Ramos (cell line): Measurements from ENCODE around the gene CHST15.

Source experiments
- in situ Hi-C: fragments of 300-500 bp; cut with MboI; formaldehyde crosslinking; loops from one replicate; pipeline ENCODE4 v1.14.3; 2022; ENCODE audit warnings: low sequenced_read_pairs; ENCODE audit not compliant: unreplicated experiment

Gene CHST15

DNA sequence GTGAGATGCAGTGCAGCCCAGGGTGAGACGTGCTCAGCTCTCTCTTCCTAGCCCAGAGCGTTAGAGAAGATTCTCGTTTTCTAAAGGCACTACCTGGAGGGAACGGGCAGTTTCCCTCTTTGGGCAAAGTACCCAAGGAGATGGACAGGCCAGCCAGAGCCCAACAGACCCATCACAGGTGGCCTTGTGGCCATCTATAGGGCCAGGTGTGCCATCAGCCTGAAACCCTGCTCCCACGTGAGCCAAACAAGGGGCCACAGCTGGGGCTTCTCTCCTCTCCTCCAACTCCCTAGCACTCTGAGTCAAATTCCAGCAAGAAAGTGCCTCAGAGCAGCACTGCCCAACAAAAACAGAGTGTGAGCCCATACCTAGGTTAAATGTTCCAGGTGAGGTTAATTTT lies 22.3 kb downstream of the CHST15 start:
- in situ Hi-C loops = loop anchor here (10.0 kb wide), 1 partner anchor 464 kb away; no protein-coding TSS in a partner anchor

DNA sequence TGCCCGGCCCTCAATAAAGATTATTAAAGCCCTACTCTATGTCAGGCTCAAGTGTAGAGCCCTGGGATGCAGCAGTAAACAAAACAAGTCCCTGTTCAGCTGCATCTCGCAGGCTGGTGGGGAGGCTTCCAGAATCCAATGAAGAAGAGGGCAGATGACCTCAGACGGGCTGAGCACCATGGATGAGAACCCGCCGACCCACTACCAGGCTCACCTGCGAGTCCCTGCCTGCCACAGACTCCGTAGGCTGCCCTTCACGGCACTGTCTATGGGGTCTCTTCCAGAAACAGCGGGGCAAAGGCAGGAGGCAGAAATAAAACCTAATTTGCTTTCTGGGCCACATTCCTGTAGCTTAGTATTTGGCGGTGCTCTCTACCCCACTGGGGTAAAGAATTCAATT lies 22.7 kb downstream of the CHST15 start:
- in situ Hi-C loops = loop anchor here (10.0 kb wide), 1 partner anchor 464 kb away; no protein-coding TSS in a partner anchor

DNA sequence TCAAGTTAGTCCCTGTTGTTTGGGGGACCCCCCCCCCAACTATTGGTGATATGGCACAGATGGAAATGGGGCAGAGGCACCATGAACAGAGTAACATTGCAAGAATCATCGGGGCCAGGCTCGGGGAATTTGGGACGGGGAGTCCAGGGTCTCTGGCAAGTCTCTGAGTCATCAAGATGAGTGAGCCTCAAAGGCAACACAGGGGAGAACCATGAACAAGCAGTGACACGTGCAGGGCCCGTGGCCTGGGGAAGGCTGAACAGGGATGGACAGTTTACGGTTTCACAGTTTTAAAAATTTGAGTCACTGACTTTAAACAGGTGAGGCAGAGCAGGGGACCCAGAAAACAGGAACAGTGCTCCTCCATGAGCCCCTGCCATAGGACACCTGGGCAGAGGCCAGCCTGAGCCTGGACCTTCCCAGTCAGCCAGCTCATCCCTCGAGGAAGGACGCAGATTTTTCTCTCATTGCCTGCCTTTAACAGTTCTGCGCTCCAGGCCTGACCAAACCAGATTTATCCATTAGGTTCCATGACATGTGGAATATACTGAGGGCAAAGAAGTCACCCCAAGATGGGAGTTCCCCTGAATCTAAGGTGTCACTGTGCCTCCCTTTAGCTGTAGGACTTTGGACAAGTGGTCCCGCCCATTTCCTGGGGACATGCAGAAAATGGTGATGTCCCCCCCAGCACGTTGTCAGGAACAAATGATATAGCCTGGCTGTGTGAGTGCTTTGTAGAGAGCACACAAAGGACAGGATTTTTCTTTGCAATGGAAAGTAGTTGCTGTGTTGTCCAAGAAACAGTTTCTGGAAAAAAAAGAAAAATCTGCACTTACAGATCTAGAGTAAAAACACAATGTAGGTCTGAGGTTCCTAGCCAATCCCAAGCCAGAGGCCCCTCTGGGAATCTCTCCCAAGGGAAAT lies 23.8 kb downstream of the CHST15 start:
- in situ Hi-C loops = loop anchor here (10.0 kb wide), 1 partner anchor 465 kb away; no protein-coding TSS in a partner anchor

DNA sequence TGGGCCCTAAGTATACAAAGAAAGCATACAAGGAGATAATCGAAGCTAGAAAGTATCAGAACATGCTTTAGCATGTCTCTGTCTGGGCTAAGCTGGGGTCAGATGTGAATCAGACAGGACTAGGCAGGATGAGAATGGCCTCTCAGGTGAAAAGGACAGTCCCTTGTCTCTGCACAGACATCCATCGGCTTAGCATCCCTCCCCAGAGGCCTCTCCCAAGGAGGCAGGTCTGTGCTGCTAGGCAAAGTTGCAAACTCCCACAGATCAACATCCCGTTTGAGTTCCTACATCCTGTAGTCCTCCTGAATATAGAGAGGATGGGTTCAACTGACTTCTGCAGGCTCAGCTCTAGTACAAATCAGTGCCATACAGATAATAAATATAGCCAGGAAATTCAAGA lies 24.5 kb downstream of the CHST15 start:
- in situ Hi-C loops = no loop called here

DNA sequence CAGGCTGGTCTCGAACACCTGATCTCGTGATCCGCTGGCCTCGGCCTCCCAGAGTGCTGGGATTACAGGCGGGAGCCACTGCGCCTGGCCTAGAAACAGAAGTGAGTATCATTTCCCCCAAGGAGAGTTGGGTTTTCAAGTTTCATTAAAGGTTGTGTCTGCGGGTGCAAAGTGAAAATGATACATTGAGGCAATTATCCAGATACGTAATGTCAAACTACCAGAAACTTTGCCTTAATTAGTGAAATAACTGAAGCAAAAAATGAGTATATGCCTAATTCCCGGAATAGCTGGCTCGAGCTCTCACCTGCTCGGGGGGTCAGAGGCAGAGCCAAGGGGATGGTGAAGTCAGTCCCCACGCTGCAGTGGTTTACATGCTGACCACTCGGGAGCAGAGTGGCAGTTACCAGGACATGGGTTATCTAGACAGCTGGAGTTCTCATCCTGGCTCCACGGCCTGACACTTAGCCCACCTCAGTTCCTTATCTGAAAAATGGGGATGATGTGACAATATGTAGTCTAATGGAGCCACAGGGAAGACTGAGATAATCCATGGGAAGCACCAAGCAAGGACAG lies 25.5 kb downstream of the CHST15 start:
- in situ Hi-C loops = no loop called here

DNA sequence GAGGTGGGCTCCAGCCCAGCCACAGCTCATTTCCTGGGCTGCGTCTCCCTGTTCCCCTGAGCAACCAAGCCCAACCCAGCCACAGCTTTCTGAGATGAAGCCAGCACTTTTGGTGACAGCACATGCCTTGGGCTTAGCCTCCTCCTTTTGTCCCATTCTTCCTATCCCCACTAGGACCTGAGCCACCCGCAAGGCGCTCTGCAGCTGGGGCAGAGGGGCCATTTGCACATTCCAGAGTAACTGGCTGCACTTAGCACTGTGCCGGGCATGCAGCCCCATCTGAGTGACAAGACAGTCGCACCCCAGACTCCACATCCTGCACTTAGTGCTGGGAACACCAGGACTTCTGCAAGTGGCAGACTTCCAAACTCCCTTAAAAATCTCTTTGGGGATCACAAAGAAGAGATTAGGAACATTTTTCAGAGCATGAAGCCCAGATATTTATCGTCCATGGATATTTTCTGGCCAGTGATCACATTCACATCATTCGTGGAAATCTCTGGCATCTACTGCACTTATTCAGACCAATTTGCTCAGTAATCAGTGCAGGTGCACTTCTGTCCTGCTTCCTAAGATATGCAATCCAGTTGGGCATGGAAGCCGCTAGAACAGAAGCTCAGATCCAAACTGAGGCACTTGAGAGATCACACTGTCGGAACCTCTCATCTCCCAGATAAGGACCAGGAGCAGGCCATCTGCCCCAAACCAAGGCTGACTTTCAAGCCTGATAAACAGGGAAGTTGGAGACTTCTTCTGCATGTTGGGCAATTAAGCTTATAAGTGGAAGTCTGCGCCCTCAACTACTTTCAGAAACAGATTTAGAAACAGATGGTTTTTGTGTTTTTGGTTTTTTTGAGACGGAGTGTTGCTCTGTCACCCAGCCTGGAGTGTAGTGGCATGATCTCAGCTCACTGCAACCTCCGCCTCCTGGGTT lies 26.4 kb downstream of the CHST15 start:
- in situ Hi-C loops = no loop called here

DNA sequence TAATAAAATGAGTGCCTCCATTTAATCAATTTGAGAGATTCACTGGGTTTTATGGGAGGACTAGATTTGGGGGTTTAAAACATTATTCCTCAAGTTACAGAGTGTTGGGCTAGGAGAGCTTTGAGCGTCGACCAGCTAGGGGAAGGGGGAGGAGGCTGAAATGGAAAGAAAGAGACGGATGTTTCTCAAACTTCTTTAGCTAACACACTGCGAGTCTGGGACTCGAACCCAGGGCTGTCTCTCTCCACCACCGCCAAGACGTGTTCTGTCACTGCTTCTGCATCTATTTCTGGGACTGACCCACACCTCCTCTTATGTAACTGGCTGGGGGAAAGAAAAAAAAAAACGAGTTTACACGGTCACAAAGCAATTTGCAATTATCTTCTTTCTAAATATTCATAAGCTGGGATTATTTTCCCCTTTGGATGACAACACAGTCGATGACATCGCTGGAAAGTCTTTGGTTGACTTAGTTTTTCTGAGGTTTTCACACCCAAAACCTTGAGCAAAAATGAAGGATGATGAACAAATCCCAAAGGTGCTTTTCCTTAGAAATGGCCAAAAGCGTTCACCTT lies 27.2 kb downstream of the CHST15 start:
- in situ Hi-C loops = no loop called here

DNA sequence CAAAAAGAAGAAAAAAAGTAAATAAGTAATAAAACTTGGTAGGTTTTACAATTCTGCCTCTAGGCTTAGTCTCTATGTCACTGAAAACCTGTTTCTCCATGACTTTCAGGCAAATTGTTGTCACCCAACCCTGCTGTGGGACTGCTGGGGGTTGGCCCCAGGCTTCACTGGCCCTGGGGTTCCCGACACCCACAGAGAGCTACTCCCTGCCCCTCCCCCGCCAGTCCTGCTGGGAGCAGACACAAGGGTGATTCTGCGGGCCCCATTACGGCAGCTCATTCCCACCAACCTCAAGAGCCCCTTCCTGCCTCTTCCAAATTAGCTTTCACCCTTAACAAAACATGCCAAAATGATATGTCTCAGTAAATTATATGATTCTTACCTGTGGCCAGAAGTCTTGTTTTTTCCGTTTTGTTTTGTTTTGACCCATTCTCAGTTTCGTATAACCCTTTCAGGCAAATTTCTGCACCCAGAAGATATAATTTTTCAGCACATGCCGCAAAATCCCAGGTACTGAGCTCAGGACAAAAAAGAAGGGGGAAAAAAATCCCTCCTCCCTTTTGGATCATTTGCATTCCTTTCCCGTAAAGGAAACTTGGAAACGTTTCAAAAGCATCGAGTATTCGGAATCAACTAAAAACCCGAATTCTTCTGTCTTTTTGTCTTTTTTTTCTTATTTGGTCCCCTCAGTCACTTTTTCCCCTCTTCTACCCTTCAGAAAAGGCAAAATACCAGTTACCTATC lies 27.8 kb downstream of the CHST15 start:
- in situ Hi-C loops = no loop called here

DNA sequence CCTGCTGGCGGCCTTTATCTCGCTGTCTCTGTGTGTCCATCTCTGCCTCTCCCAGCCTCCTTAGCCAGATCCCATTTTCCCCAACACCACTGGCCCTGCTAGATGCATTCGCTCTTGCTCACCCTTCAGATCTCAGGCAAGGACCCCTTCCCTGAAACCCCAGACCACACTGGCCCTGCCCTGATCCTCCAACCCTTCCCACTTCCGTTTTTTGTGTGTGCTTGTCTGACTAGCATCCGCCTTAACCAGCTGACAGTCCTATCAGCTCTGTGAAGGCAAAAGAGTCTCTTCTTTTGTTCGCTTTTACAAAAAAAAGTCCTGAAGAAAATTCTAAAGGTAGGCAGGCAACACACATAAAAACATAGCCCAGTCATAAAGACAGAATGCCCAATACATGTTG lies 28.7 kb downstream of the CHST15 start:
- in situ Hi-C loops = no loop called here

DNA sequence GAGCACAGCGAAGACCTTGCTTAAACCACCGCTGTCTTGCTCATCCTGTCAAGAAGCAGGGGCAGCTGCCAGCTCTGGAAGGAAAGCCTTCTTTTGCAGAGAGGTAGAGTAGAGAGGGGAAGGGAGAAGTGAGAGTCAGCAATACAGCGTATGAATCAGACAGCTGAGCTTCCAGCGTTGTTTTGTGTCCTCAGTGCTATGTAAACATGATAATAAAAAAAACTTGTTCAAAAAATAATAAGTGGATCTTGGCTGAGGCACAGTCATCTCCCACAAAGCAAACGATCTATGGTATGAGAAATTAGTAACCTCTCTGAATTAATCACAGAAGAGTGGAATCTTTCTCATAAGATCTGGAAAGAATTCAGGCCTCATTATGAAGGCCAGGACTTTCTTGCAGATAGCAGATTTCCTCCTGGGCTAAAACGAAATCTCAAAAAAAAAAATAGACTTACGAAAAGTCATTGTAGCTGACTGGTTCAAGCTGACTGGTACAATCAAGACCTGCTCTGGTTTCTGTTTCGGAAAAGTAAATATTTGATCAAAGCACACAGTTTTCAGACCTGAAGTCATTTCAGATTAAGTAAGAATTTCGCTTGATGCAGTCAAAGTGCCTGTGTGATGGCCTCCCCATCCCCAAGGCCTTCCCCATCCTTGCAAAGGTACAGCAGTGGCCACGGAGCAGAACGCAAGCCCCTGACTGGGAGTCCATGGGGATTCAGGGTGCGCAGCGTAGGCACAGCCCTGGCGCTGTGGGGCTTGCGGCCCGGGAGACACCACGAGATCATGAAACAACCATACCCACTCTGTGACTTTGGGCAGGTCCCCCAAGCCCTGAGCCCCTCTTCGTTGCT lies 29.4 kb downstream of the CHST15 start:
- in situ Hi-C loops = no loop called here

DNA sequence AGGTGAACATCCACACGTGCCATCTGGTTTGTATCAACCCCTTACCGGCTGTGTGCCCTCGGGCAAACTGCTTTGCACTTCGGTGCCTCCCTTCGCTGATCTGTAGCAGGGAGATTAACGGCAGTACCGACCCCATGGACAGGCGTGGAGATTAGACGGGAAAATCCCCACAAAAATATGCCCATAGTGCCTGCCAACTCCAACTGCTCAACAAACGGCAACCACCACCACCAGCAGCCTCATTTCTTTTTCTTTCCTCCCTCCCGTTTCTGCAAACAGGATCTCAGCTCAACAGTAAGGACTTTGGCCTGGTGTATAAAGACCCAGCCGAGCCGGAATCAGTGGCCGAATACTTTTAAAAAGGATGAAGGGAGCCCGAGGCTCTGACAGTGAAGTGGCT lies 31.0 kb downstream of the CHST15 start:
- in situ Hi-C loops = no loop called here

DNA sequence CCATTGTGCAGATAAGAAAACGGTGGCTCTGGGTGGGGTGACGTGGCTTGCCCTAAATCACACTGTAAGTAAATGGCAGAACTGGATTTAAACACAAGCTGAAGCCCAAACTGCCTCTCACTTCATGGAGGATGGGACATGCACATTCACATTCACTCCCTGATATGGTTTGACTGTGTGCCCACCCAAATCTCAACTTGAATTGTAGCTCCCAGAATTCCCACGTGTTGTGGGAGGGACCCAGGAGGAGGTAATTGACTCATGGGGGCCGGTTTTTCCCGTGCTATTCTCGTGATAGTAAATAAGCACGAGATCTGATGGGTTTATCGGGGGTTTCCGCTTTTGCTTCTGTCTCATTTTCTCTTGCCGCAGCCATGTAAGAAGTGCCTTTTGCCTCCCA lies 32.4 kb downstream of the CHST15 start:
- in situ Hi-C loops = no loop called here

DNA sequence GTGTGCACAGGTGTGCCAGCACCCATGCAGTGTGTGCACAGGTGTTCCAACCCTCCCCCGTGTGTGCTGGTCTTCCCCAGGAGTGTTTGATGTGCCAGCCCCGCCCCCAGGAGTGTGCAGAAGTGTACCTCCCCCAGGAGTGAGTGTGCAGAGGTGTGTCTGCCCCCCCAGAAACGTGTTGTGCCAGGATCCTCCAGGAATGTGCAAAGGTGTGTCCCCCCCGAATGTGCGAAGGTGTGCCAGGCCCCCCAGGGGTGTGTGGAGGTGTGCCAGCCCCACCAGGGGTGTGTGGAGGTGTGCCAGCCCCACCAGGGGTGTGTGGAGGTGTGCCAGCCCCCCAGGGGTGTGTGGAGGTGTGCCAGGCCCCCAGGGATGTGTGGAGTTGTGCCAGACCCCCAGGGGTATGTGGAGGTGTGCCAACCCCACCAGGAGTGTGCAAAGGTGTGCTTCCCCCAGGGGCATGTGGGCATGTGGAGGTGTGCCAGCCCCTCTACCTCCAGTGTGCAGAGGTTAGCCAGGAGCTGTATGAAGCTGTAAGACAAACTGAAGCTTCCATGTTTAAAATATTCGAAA lies 33.2 kb downstream of the CHST15 start:
- in situ Hi-C loops = no loop called here

DNA sequence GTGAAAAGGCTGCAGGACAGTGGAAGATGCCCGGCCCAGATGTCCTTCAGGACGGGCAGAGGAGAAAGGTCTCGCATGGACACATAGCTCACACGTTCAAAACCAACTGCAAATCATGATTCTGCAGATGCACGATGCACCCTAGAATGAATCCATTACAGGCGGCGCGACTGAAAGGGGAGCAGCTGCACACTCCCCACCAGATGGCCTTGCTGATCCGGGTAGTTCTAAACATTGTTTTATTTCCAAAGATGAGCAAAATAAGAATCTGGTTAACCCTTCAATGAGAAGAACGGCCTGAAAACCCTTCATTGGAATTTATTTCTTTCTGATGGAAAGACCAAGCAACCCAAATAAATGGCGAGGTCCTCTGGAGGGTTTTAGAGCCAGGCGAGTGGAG lies 33.8 kb downstream of the CHST15 start:
- in situ Hi-C loops = no loop called here

DNA sequence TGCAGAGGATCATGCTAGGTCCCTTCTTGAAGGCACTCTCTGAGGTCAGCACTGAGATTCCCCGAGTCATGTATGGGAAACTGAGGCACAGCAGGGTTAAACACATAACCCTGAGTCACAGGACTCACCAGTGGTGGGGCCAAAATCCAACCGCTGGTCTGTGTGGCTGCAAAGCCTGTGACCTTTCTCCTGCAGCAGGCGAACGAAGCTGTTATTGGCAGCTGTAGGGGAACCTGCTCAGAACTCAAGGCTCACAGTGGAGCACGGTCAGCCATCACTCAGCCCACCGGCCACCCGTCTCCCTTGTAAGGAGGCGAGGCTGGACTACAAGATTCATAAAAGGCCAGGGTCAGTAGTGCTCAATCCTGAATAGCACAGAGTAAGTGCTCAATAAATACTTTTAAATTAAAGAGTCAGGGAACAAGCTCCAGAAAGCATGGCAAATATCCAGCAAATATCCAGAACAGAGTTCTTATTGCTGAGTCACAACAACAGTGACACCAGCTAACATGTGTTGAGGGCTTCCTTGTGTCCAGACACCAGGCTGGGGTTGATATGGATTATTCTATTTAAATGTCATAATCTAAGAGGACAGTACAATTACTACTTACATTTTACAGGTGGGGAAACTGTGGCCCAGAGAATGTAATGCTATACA lies 34.9 kb downstream of the CHST15 start:
- in situ Hi-C loops = no loop called here

DNA sequence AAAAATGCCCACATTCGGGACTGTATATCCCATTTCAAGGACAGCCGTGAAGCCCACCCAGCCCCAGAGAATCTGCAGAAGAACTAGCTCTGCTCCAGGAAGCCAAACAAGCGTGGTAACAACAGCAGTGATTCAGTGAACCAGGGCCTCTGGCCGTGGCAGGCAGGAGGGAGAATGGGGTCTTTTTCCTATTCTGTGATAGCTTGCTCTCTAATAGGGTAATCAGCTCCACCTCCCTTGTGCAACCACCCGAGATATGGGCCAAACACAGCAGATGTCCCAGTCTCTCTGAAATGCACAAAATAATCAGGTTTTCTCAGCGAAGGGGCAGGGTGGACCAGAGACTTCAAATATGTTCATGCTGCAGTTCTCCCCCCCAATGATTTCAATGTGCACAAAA lies 35.8 kb downstream of the CHST15 start:
- in situ Hi-C loops = no loop called here

DNA sequence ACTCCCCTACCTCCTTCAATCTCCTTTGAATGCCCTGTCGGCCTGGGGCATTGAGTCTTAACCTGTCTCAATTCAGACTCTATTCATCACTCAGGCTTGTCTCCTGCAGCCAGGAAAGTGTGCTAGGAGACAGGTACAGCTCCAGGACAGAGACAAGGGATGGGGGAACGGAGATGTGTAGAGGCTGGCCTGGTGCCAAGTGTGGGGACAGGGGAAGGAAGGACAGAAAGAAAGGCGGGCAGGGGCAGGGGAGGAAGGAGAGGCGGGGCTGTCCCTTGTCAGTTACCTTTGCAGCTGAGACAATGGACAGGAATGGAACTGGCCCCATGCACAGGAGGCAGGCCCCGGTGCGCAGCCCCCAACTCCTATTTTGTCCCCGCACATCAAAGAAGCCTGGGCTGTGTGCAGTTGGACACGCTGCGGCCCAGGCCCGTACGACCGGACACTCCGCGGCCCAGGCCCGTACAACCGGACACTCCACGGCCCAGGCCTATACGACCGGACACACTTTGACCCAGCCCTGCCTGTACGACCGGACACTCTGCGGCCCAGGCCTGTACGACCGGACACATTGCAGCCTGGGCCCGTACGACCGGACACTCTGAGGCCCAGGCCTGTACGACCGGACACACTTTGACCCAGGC lies 36.9 kb downstream of the CHST15 start:
- in situ Hi-C loops = no loop called here
